K562 (cell line): Measurements from ENCODE around the gene LIMS1. TPM values are rescaled to one million over a fixed set of nuclear protein-coding genes. Genes with fewer than 3 reads are reported as not detected.

ENCODE experiments used
- ARHGAP35 ChIP-seq: fragments of 450-650 bp; IDR thresholded peaks from 2 replicates; pipeline ENCODE4 v1.6.1; 2018; ENCODE audit not compliant: partially characterized antibody
- CBX1 ChIP-seq: sonication (generic); IDR thresholded peaks from 2 replicates; pipeline ENCODE4 v1.6.1; 2016; ENCODE audit warnings: antibody characterized with exemption, low read depth, mild to moderate bottlenecking
- CHD2 ChIP-seq: IDR thresholded peaks from 2 replicates; pipeline ENCODE4 v1.6.1; 2011; ENCODE audit warnings: low read depth, low read length
- CXXC5 ChIP-seq: fragments of 250-450 bp; sonication (Bioruptor Pico); IDR thresholded peaks from 2 replicates; pipeline ENCODE4 v1.8.0; 2022; ENCODE audit warnings: inconsistent platforms, mild to moderate bottlenecking, moderate library complexity
- ETV1 ChIP-seq: fragments of 450-650 bp; conservative IDR thresholded peaks from 2 replicates; pipeline ENCODE4 v1.6.1; 2016; ENCODE audit warnings: missing genetic modification characterization, control low read depth, low read depth, missing compliant biosample characterization
- HDAC2 ChIP-seq: fragments of 450-650 bp; IDR thresholded peaks from 2 replicates; pipeline ENCODE4 v1.6.1; 2016; ENCODE audit warnings: mild to moderate bottlenecking
- HNRNPLL ChIP-seq: fragments of 200-400 bp; formaldehyde crosslinking; IDR thresholded peaks from 2 replicates; pipeline ENCODE4 v1.6.1; 2017; ENCODE audit warnings: low read length, low read depth, mild to moderate bottlenecking; ENCODE audit not compliant: poor library complexity, severe bottlenecking
- JUNB ChIP-seq: fragments of 450-650 bp; formaldehyde crosslinking; conservative IDR thresholded peaks from 2 replicates; pipeline ENCODE4 v1.4.0; 2020; ENCODE audit warnings: mild to moderate bottlenecking
- RFX7 ChIP-seq: fragments of 250-450 bp; sonication (Bioruptor Pico); IDR thresholded peaks from 2 replicates; pipeline ENCODE4 v1.5.1; 2021; ENCODE audit warnings: mild to moderate bottlenecking
- SAFB ChIP-seq: fragments of 200-400 bp; formaldehyde crosslinking; IDR thresholded peaks from 2 replicates; pipeline ENCODE4 v1.6.1; 2017; ENCODE audit warnings: low read depth, low read length, borderline replicate concordance
- SIN3B ChIP-seq: fragments of 450-650 bp; IDR thresholded peaks from 2 replicates; pipeline ENCODE4 v1.6.1; 2017; ENCODE audit warnings: low read depth, mild to moderate bottlenecking, moderate library complexity
- SRF ChIP-seq, 2 experiments: fragments of 250-450, 450-650 bp in 1 of 2; sonication (Bioruptor Pico) in 1 of 2; sonication (generic) in 1 of 2; formaldehyde crosslinking; IDR thresholded peaks; 2 replicates each; pipeline versions ENCODE4 v1.5.0 to v1.5.1; 2020 to 2022; ENCODE audit warnings: mild to moderate bottlenecking in 1 of 2, missing genetic modification reagents in 1 of 2
- ZFP30 ChIP-seq: fragments of 250-450 bp; sonication (Bioruptor Pico); IDR thresholded peaks from 2 replicates; pipeline ENCODE4 v1.8.0; 2022; ENCODE audit warnings: moderate library complexity, mild to moderate bottlenecking, inconsistent platforms, borderline replicate concordance
- ZNF217 ChIP-seq: sonication (generic); formaldehyde crosslinking; IDR thresholded peaks from 2 replicates; pipeline ENCODE4 v1.8.0; 2022; ENCODE audit warnings: mild to moderate bottlenecking, missing genetic modification reagents
- ZNF263 ChIP-seq: sonication (generic); formaldehyde crosslinking; IDR thresholded peaks from 2 replicates; pipeline ENCODE4 v1.8.0; 2022; ENCODE audit warnings: mild to moderate bottlenecking, missing genetic modification reagents, borderline replicate concordance
- ZNF561 ChIP-seq: fragments of 450-650 bp; formaldehyde crosslinking; conservative IDR thresholded peaks from 2 replicates; pipeline ENCODE4 v1.4.0; 2020; ENCODE audit warnings: mild to moderate bottlenecking, moderate library complexity
- polyA plus RNA-seq, 8 experiments: library from polyadenylated mRNA; depleted of rRNA in 4 of 8; stranded (reverse) in 5 of 8; unstranded in 3 of 8; fragments of >200 nt; fragmentation: Nextera tagmentation in 2 of 8; fragmentation: Illumina TruSeq in 1 of 8; extraction: Ambion mirVana in 2 of 8; extraction: Trizol in 1 of 8; gene quantifications; 2 replicates each; pipeline versions ENCODE4 v1.2.1 to v1.2.3, GENCODE V29; 2011 to 2014; ENCODE audit warnings: inconsistent platforms in 1 of 8, missing spikeins in 1 of 8
- total RNA-seq, 7 experiments: library from RNA; depleted of rRNA in 6 of 7; stranded (reverse); fragments of >200 nt in 6 of 7; fragmentation: Illumina TruSeq in 2 of 7; extraction: Trizol in 2 of 7; gene quantifications; 2 replicates each; pipeline versions ENCODE4 v1.2.1 to v1.2.3, GENCODE V29; 2011 to 2021; ENCODE audit warnings: low replicate concordance in 1 of 7
- TF ChIP-seq, protein P1 (sequence below): fragments of 250-450 bp; sonication (Bioruptor Pico); IDR thresholded peaks from 2 replicates; pipeline ENCODE4 v1.8.0; 2021; ENCODE audit warnings: borderline replicate concordance, mild to moderate bottlenecking, moderate library complexity; ENCODE audit not compliant: poor library complexity, severe bottlenecking
- TF ChIP-seq, protein P2 (sequence below): sonication (generic); formaldehyde crosslinking; IDR thresholded peaks from 2 replicates; pipeline ENCODE4 v1.8.0; 2022; ENCODE audit warnings: mild to moderate bottlenecking, missing genetic modification reagents, borderline replicate concordance
- TF ChIP-seq, protein P3 (sequence below): fragments of 450-650 bp; IDR thresholded peaks from 2 replicates; pipeline ENCODE4 v1.6.1; 2018; ENCODE audit not compliant: partially characterized antibody
- TF ChIP-seq, protein P4 (sequence below): IDR thresholded peaks from 2 replicates; pipeline ENCODE4 v1.6.1; 2011; ENCODE audit not compliant: insufficient read length; ENCODE audit errors: extremely low read depth
- TF ChIP-seq, protein P5 (sequence below): sonication (generic); formaldehyde crosslinking; IDR thresholded peaks from 2 replicates; pipeline ENCODE4 v1.8.0; 2022; ENCODE audit warnings: mild to moderate bottlenecking, missing genetic modification reagents

The LIMS1 gene
- total and polyA plus RNA-seq, 9 of the 15 experiments (the other 6 are each of a cell fraction or from before 2014, with no cell fraction given), result 52.8 to 134 (median 81.0) TPM

DNA sequence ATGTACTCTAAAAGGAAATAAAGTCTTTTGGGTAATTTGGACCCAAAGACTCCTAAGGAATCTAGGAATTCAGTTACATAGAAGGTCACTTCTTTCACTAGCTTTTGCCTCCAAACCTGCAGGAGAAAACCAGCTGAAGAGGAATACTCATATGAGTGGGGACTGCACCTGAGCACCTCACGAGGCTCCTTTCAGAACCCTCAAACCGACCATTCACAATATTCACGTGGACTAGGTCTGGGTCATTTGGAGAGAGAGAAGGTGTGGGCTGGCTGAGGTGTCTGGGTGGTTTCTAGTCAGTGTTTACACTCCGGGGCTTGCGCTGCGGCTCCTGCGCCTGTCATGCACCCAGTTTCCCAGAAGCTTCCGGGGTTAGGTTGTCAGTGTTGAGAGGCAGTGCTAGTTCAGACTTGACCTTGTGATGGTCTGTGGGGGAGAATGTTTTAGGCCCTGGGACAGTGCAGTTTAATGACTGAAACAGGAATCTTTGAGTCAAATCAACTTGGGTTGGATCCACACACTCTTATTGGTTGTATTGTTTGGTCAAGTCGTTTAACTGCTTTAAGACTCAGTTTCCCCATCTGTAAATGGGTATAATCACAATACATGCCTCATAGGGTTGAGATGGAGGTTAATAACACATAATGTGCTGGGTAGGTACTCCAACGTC lies 78.4 kb downstream of the LIMS1 start (continued):
- TF ChIP-seq, protein P1, sequence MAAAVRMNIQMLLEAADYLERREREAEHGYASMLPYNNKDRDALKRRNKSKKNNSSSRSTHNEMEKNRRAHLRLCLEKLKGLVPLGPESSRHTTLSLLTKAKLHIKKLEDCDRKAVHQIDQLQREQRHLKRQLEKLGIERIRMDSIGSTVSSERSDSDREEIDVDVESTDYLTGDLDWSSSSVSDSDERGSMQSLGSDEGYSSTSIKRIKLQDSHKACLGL (CRISPR knock-in tag), result no peak
- TF ChIP-seq, protein P2, sequence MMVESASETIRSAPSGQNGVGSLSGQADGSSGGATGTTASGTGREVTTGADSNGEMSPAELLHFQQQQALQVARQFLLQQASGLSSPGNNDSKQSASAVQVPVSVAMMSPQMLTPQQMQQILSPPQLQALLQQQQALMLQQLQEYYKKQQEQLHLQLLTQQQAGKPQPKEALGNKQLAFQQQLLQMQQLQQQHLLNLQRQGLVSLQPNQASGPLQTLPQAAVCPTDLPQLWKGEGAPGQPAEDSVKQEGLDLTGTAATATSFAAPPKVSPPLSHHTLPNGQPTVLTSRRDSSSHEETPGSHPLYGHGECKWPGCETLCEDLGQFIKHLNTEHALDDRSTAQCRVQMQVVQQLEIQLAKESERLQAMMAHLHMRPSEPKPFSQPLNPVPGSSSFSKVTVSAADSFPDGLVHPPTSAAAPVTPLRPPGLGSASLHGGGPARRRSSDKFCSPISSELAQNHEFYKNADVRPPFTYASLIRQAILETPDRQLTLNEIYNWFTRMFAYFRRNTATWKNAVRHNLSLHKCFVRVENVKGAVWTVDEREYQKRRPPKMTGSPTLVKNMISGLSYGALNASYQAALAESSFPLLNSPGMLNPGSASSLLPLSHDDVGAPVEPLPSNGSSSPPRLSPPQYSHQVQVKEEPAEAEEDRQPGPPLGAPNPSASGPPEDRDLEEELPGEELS (CRISPR knock-in tag), result no peak
- no peak for TF ChIP-seq ZFP30 (CRISPR knock-in tag)
- peak; percentile 56; the same call in 1 of the 2 replicates for TF ChIP-seq ETV1 (tag)
- TF ChIP-seq, protein P3, sequence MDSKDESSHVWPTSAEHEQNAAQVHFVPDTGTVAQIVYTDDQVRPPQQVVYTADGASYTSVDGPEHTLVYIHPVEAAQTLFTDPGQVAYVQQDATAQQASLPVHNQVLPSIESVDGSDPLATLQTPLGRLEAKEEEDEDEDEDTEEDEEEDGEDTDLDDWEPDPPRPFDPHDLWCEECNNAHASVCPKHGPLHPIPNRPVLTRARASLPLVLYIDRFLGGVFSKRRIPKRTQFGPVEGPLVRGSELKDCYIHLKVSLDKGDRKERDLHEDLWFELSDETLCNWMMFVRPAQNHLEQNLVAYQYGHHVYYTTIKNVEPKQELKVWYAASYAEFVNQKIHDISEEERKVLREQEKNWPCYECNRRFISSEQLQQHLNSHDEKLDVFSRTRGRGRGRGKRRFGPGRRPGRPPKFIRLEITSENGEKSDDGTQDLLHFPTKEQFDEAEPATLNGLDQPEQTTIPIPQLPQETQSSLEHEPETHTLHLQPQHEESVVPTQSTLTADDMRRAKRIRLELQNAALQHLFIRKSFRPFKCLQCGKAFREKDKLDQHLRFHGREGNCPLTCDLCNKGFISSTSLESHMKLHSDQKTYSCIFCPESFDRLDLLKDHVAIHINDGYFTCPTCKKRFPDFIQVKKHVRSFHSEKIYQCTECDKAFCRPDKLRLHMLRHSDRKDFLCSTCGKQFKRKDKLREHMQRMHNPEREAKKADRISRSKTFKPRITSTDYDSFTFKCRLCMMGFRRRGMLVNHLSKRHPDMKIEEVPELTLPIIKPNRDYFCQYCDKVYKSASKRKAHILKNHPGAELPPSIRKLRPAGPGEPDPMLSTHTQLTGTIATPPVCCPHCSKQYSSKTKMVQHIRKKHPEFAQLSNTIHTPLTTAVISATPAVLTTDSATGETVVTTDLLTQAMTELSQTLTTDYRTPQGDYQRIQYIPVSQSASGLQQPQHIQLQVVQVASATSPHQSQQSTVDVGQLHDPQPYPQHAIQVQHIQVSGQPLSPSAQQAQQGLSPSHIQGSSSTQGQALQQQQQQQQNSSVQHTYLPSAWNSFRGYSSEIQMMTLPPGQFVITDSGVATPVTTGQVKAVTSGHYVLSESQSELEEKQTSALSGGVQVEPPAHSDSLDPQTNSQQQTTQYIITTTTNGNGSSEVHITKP, result no peak
- TF ChIP-seq SIN3B, result no peak
- TF ChIP-seq HNRNPLL, result peak; percentile 61
- no peak for TF ChIP-seq ZNF561 (CRISPR knock-in tag)
- TF ChIP-seq HDAC2, result 0 out of 2 replicates have a peak, but pooled peaks have one; percentile 39
- TF ChIP-seq SAFB, result no peak
- TF ChIP-seq CXXC5 (CRISPR knock-in tag), result peak; percentile 42; the same call in 1 of the 2 replicates
- TF ChIP-seq ZNF263 (CRISPR knock-in tag), result no peak
- TF ChIP-seq, protein P4, sequence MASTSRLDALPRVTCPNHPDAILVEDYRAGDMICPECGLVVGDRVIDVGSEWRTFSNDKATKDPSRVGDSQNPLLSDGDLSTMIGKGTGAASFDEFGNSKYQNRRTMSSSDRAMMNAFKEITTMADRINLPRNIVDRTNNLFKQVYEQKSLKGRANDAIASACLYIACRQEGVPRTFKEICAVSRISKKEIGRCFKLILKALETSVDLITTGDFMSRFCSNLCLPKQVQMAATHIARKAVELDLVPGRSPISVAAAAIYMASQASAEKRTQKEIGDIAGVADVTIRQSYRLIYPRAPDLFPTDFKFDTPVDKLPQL, result no peak
- no peak for TF ChIP-seq CHD2
- no peak for TF ChIP-seq SRF (CRISPR knock-in tag; IDR thresholded peaks at IDR 0.05)
- TF ChIP-seq CBX1, result 0 out of 2 replicates have a peak, but pooled peaks have one; percentile 55
- TF ChIP-seq, protein P5, sequence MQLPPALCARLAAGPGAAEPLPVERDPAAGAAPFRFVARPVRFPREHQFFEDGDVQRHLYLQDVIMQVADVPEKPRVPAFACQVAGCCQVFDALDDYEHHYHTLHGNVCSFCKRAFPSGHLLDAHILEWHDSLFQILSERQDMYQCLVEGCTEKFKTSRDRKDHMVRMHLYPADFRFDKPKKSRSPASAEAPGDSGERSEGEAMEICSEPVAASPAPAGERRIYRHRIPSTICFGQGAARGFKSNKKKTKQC (CRISPR knock-in tag), result no peak
- no peak for TF ChIP-seq JUNB (CRISPR knock-in tag)
- TF ChIP-seq RFX7 (CRISPR knock-in tag), result no peak
- TF ChIP-seq ARHGAP35, result no peak
- no peak for TF ChIP-seq ZNF217
